HAP-1 (cell line): ENCODE measurements around the gene GPR83.

Experiments
- DNase-seq, 2 experiments: peaks; one replicate each; pipeline ENCODE4 v3.0.0-alpha.2; 2016 to 2020; ENCODE audit warnings: low spot score in 2 of 2
- H3K27me3 ChIP-seq: fragments of 250-450 bp; sonication (Bioruptor Pico); 2 replicates; pipeline ENCODE4 v1.5.1; 2020; ENCODE audit warnings: low read depth, mild to moderate bottlenecking, moderate library complexity
- H3K36me3 ChIP-seq: fragments of 250-450 bp; sonication (Bioruptor Pico); replicated peaks from 2 replicates; pipeline ENCODE4 v1.5.1; 2020; ENCODE audit warnings: mild to moderate bottlenecking
- H3K4me1 ChIP-seq: fragments of 250-450 bp; sonication (Bioruptor Pico); 2 replicates; pipeline ENCODE4 v1.5.1; 2020; ENCODE audit warnings: mild to moderate bottlenecking
- H3K4me3 ChIP-seq: fragments of 250-450 bp; sonication (Bioruptor Pico); 2 replicates; pipeline ENCODE4 v1.5.1; 2020; ENCODE audit warnings: mild to moderate bottlenecking, moderate library complexity
- H3K9me3 ChIP-seq: fragments of 250-450 bp; sonication (Bioruptor Pico); 2 replicates; pipeline ENCODE4 v1.5.1; 2020; ENCODE audit warnings: mild to moderate bottlenecking, moderate library complexity
- in situ Hi-C: fragments of 300-500 bp; cut with MboI; formaldehyde crosslinking; loops from 3 replicates; pipeline ENCODE4 v1.14.3; 2020; ENCODE audit warnings: low sequenced_read_pairs, inconsistent platforms, mixed read lengths

GPR83 gene

DNA sequence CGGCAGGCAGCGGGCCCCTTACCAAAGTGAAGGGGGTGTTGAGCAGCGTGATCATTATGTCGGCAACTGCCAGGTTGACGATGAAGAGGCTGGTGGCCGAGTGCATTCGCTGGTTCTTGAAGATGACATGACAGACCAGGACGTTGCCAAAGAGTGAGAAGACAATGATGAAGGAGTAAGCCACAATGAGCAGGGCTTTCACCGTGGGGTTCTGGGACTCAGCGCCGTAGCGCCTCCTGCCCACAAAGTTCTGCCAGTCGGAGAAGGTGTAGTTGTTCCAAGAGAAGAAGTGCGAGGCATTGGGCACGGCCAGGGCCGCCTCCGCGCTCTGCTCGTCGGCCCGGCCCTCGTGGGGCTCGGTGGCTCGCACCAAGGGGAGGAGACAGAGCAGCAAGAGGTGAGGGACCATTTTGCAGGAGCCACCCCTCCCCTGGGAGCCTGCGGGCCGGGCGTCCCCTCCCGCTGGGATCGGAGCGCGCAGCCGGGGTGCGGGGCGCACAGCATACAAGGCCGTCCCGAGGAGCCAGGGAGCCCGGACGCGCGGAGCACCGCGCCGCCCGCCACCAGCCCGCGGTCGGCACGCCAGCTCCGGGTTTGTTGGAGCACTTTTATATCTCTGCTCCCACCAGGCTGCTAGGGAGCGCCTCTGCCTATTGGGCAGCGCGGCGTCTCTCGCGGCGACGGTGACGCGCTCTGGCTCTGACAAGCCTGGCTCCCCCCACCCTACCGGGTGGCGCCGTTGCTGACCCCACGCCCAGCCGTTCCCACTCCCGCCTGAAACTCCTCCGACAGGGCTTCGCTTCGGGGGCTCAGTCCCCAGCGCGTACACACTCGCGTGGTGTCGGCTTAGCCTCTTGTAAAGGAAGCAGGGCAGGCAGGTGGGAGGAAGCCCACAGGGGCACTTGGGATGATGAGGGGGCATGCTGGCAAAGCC, at the start of gene GPR83:
TSS of gene GPR83 (minus strand) at position 581 of the 934 bp plus-strand sequence. CDS start at position 409, 172 bp downstream.
- DNase-seq: peak in 1 of 2 experiments; percentile 21

GRCh38 chr11:94450048-94450447, 48.8 kb upstream of the GPR83 start:
- in situ Hi-C loops: no loop called here
- Histone ChIP-seq H3K4me3 (no peak overlapping the region), H3K36me3 (peaks cover 17% of the 10 kb centered on the region), H3K4me1 (no peaks in the 10 kb centered on the region), H3K9me3 (no peaks in the 10 kb centered on the region), H3K27me3 (no peaks in the 10 kb centered on the region)
- DNase-seq: no peak

More for the DNA sequence above, at the start of gene GPR83:
- Histone ChIP-seq H3K9me3 (no peaks in the 10 kb centered on the region), H3K36me3 (no peaks in the 10 kb centered on the region), H3K4me3 (peak within 1 kb of the TSS; percentile 14), H3K27me3 (peaks cover 25% of the 10 kb centered on the region), H3K4me1 (no peaks in the 10 kb centered on the region)
- in situ Hi-C loops: no loop called here

- Histone ChIP-seq H3K4me3 (no peak overlapping the region), H3K27me3 (no peaks in the 10 kb centered on the region), H3K36me3 (peaks cover 20% of the 10 kb centered on the region), H3K9me3 (no peaks in the 10 kb centered on the region), H3K4me1 (no peaks in the 10 kb centered on the region)
- DNase-seq: no peak
- in situ Hi-C loops: no loop called here
These were observed 48.2 kb upstream of the GPR83 start for GRCh38 chr11:94449437-94449836.

DNA sequence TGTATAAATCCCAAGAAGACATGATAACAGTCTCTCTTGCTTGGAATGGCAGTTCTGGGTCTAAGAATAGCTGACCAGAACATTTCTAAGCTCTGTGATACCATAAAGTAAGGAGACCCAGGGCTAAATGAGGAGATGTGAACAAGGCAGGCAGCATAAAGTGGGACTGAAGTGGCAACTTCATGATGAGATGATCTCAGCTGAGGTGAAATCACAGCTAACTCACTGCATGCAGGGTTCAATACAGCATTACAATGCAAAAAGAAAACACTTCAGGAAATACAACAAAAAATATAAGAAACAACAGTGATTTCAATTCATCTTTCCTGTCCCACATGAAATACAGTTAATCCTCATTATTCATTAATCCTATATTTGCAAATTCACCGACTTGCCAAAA, 47.8 kb upstream of the GPR83 start:
- Histone ChIP-seq H3K4me1 (no peaks in the 10 kb centered on the region), H3K36me3 (peaks cover 23% of the 10 kb centered on the region), H3K9me3 (no peaks in the 10 kb centered on the region), H3K27me3 (no peaks in the 10 kb centered on the region), H3K4me3 (no peak overlapping the region)
- DNase-seq: no peak
- in situ Hi-C loops: no loop called here

DNA sequence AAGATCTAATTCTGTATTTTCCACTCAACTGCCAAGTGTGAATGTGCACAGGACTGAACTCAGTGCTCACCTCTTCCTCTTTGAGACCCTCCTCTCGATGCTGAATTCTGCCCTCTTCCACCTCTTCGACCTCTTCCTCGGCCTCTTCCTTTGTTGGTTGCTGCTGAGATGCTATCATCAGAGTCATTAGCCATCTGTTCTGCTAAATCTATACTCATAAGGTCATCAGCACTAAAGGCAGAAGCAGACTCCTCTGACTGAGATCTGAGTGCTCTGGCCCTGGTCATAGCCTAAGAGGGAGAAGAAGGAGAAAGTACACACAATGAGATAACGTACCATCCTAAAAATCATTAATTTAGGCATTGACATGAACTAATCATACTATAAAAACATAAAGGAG, 45.9 kb upstream of the GPR83 start:
- no peaks in the 10 kb centered on the region for H3K27me3 ChIP-seq
- DNase-seq: no peak
- in situ Hi-C loops: no loop called here
- H3K4me3 ChIP-seq: no peak overlapping the region
- H3K9me3 ChIP-seq: no peaks in the 10 kb centered on the region
- H3K36me3 ChIP-seq: peaks cover 26% of the 10 kb centered on the region
- no peaks in the 10 kb centered on the region for H3K4me1 ChIP-seq

- in situ Hi-C loops: no loop called here
- no peaks in the 10 kb centered on the region for H3K27me3 ChIP-seq
These were observed 44.4 kb upstream of the GPR83 start for GRCh38 chr11:94445641-94446040.

GRCh38 chr11:94433049-94433448, 31.8 kb upstream of the GPR83 start:
- H3K4me3 ChIP-seq: no peak overlapping the region
- no peaks in the 10 kb centered on the region for H3K27me3 ChIP-seq
- H3K36me3 ChIP-seq: peaks cover 49% of the 10 kb centered on the region
- 0 out of 2 replicates have a peak, but pooled peaks cover 2% of the 10 kb centered on the region for H3K4me1 ChIP-seq
- no peaks in the 10 kb centered on the region for H3K9me3 ChIP-seq
- in situ Hi-C loops: no loop called here
- no peak for DNase-seq

More at GRCh38 chr11:94445641-94446040, 44.4 kb upstream of the GPR83 start:
- Histone ChIP-seq H3K9me3 (no peaks in the 10 kb centered on the region), H3K36me3 (peaks cover 26% of the 10 kb centered on the region), H3K4me1 (no peaks in the 10 kb centered on the region), H3K4me3 (no peak overlapping the region)
- no peak for DNase-seq

DNA sequence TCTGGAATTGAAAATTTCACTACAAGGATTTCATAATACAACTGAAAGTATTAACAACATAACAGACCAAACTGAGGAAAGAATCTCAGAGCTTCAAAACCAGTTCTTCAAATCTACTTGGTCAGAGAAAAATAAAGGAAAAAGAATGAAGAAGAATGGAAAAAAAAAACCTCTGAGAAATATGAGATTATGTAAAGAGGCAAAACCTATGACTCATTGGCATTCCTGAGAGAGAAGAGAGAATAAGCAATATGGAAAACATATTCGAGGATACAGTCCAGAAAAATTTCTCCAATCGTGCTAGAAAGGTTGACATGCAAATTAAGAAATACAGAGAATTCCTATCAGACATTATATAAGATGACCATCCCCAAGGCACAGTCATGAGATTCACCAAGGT, 23.4 kb upstream of the GPR83 start:
- Histone ChIP-seq H3K4me3 (no peak overlapping the region), H3K27me3 (no peaks in the 10 kb centered on the region), H3K36me3 (peaks cover 23% of the 10 kb centered on the region), H3K9me3 (no peaks in the 10 kb centered on the region), H3K4me1 (no peaks in the 10 kb centered on the region)
- DNase-seq: no peak
- in situ Hi-C loops: no loop called here

DNA sequence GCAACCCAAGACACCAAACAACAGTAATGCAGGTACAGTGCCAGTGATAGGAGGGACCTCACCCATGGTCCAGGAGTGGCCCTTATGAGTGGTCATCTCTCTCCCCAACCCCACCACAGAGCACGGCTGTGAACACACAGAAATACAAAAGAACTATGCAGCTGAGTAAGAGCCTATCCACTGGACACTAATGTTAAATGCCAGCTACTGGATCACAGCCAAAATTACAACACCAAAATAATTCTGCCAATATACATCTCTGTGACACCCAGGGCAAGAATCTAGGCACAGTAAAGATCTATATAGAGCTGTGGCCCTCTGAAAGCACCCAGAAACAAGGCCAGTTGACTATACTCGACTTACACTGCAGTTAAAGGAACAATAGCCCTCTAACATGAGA, 22.8 kb upstream of the GPR83 start:
- Histone ChIP-seq H3K36me3 (peaks cover 16% of the 10 kb centered on the region), H3K9me3 (no peaks in the 10 kb centered on the region), H3K27me3 (no peaks in the 10 kb centered on the region), H3K4me1 (no peaks in the 10 kb centered on the region), H3K4me3 (no peak overlapping the region)
- in situ Hi-C loops: no loop called here
- DNase-seq: no peak

- Histone ChIP-seq H3K36me3 (peaks cover 14% of the 10 kb centered on the region), H3K9me3 (no peaks in the 10 kb centered on the region), H3K4me3 (no peak overlapping the region), H3K27me3 (no peaks in the 10 kb centered on the region), H3K4me1 (no peaks in the 10 kb centered on the region)
- no peak for DNase-seq
- in situ Hi-C loops: no loop called here
These were observed 22.3 kb upstream of the GPR83 start for GRCh38 chr11:94423507-94423906.

DNA sequence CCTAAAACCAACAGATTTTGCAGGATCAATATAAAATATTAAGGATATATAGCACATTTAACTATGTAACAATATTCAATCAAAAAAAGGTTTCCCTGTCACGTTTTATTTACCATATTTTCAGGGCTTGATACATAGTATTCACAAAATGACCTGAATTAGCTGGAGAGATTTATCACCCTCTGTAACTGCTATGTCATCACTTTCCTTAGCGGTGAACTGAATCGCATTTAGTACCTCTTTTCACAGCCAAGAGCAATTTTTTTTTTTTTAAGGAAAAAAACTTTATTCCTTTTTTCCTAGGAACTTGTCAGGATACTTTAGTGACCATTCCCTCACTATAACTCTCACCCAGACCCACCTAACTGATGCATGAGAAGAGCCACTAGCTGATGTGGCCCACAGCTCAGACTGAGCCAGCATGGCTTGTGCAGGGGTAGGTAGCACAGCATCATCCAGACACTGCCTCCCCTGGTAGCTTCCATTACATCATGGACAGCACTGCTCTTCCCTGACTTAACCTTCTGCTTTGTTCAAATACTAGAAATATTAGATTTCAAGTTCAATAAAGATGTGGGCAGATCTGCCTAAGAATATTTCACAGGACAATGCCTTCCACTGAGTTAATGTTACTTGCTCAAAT, 17.0 kb upstream of the GPR83 start:
- in situ Hi-C loops: no loop called here
- no peak overlapping the region for H3K4me3 ChIP-seq
- DNase-seq: no peak
- no peaks in the 10 kb centered on the region for H3K27me3 ChIP-seq
- H3K9me3 ChIP-seq: no peaks in the 10 kb centered on the region
- no peaks in the 10 kb centered on the region for H3K4me1 ChIP-seq
- peaks cover 5% of the 10 kb centered on the region; the same call in 1 of the 2 replicates for H3K36me3 ChIP-seq

DNA sequence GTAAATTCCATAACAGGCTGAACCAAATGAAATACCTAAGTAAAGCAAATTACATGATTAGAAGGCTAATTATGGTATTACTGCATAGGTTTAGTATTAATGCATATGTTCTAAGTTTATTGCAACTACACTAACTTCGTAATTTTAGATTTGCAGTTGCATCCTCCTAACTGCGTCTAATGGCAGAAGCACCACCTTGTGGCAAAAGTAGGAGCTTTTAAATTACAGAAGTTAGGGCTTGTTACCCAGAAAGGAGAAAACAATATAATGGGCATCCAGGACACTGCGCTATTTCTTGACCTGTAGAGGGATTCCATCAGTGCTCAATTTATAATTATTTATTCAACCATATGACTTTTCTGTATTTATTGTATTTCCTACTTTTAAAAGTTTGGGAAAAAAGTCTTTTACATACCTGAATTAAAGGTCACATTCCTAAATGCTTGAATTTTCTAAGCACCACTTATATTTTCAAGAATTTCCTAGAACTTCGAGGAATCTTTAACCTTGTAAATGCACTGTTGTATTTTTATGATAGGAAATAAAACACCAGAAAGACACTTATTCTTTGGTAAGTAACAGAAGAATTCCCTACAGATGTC, 16.3 kb upstream of the GPR83 start:
- Histone ChIP-seq H3K36me3 (peaks cover 5% of the 10 kb centered on the region; the same call in 1 of the 2 replicates), H3K27me3 (no peaks in the 10 kb centered on the region), H3K4me1 (no peaks in the 10 kb centered on the region), H3K4me3 (no peak overlapping the region), H3K9me3 (no peaks in the 10 kb centered on the region)
- DNase-seq: peak in 1 of 2 experiments; percentile 15
- in situ Hi-C loops: no loop called here

DNA sequence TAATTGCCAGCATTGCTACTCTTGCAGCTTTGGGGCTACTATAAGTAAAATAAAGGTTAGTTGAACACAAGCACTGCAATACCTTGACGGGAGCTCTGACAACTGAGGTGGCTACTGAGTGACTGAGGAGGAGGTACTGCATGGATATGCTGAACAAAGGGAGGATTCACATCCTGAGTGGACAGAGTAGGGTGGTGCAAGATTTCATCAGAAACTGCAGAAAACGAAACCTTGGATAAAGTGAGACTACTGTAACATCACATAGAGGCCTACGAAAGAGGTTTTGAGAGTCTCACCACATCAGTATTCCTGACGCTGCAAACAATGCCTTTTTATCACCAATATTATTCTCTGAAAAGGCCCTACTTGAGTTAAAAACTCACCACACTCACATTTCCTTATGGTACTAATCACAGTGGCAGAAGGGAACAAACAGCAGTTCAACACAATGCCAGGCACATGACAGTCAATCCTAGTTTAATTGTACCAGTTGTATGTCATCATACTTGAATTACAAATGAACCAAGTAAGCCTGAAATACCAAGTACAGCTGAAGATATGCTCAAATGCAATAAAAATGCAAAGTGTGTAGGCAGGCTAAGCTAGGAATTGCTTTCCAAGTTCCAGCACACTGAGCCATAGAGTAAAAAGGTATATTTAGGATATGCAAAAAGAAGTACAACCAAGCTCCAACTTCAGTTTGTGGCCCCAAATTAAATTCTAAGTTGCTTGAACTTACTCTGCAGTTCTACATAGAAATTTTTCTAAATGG, 4.0 kb upstream of the GPR83 start:
- H3K9me3 ChIP-seq: no peaks in the 10 kb centered on the region
- no peak overlapping the region for H3K4me3 ChIP-seq
- in situ Hi-C loops: no loop called here
- no peaks in the 10 kb centered on the region for H3K4me1 ChIP-seq
- no peaks in the 10 kb centered on the region for H3K36me3 ChIP-seq
- peaks cover 17% of the 10 kb centered on the region for H3K27me3 ChIP-seq
- DNase-seq: no peak
